KMS-11 (cell line): ENCODE measurements around the gene LRRIQ1.

Experiments
- H2AFZ ChIP-seq: fragments of 200-600 bp; sonication (generic); 2 replicates; pipeline ENCODE4 v1.6.1; 2016; ENCODE audit warnings: antibody characterized with exemption, mixed run types, low read depth
- H3K27ac ChIP-seq: fragments of 200-600 bp; sonication (generic); 2 replicates; pipeline ENCODE4 v1.6.1; 2016; ENCODE audit warnings: mild to moderate bottlenecking, mixed run types
- H3K27me3 ChIP-seq: fragments of 200-600 bp; sonication (generic); 2 replicates; pipeline ENCODE4 v1.6.1; 2017; ENCODE audit warnings: mild to moderate bottlenecking, low read depth, mixed run types, moderate library complexity; ENCODE audit not compliant: insufficient read depth
- H3K36me3 ChIP-seq: fragments of 200-600 bp; sonication (generic); 2 replicates; pipeline ENCODE4 v1.6.1; 2017; ENCODE audit warnings: mild to moderate bottlenecking, mixed run types; ENCODE audit not compliant: insufficient read depth
- H3K4me1 ChIP-seq: fragments of 200-600 bp; sonication (generic); 2 replicates; pipeline ENCODE4 v1.6.1; 2016; ENCODE audit warnings: mild to moderate bottlenecking, low read depth, mixed run types; ENCODE audit not compliant: poor library complexity, severe bottlenecking
- H3K4me2 ChIP-seq: fragments of 200-600 bp; sonication (generic); 2 replicates; pipeline ENCODE4 v1.7.0; 2016; ENCODE audit warnings: mild to moderate bottlenecking, mixed run types
- H3K4me3 ChIP-seq: fragments of 200-600 bp; sonication (generic); IDR thresholded peaks from 2 replicates; pipeline ENCODE4 v1.6.1; 2017; ENCODE audit warnings: low read depth, low read length, mixed read lengths; ENCODE audit not compliant: insufficient read depth
- H3K79me2 ChIP-seq: fragments of 200-600 bp; sonication (generic); 2 replicates; pipeline ENCODE4 v1.6.1; 2016; ENCODE audit warnings: low read depth, mixed run types; ENCODE audit not compliant: insufficient read depth
- H3K9ac ChIP-seq: fragments of 200-600 bp; sonication (generic); 2 replicates; pipeline ENCODE4 v1.6.1; 2016; ENCODE audit warnings: mild to moderate bottlenecking, mixed run types
- H4K20me1 ChIP-seq: fragments of 200-600 bp; sonication (generic); 2 replicates; pipeline ENCODE4 v1.6.1; 2016; ENCODE audit warnings: mild to moderate bottlenecking, mixed run types; ENCODE audit not compliant: insufficient read depth
- TF ChIP-seq, protein P1 (sequence below): fragments of 200-600 bp; sonication (generic); conservative IDR thresholded peaks from 2 replicates; pipeline ENCODE4 v1.6.1; 2017; ENCODE audit warnings: low read depth, mild to moderate bottlenecking, antibody characterized with exemption, low read length, moderate library complexity, mixed read lengths

Gene LRRIQ1

DNA sequence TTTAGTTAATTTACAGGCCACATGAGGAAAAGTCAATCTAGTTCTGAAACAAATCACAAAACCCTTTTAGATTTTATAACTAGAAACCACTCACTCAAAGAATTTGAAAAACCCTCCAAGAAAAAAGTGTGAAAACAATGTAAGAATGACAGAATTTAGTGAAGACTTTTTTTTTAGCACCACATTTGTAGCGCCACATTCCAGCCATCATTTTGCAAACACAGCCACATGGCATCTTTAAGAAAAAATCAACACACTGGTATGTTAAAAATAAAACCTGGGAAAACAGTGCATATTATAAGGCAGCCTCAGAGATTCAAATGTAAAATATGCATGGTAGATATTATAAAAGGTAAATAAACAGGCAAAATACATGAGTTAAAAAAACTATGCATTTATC, 221.5 kb downstream of the LRRIQ1 start:
- TF ChIP-seq, protein P1, sequence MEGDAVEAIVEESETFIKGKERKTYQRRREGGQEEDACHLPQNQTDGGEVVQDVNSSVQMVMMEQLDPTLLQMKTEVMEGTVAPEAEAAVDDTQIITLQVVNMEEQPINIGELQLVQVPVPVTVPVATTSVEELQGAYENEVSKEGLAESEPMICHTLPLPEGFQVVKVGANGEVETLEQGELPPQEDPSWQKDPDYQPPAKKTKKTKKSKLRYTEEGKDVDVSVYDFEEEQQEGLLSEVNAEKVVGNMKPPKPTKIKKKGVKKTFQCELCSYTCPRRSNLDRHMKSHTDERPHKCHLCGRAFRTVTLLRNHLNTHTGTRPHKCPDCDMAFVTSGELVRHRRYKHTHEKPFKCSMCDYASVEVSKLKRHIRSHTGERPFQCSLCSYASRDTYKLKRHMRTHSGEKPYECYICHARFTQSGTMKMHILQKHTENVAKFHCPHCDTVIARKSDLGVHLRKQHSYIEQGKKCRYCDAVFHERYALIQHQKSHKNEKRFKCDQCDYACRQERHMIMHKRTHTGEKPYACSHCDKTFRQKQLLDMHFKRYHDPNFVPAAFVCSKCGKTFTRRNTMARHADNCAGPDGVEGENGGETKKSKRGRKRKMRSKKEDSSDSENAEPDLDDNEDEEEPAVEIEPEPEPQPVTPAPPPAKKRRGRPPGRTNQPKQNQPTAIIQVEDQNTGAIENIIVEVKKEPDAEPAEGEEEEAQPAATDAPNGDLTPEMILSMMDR, result no peak
- H2AFZ ChIP-seq, result no peak overlapping the region
- H3K4me1 ChIP-seq, result no peaks in the 10 kb centered on the region
- H3K4me3 ChIP-seq, result no peak overlapping the region
- no peak overlapping the region for H3K27ac ChIP-seq
- no peaks in the 10 kb centered on the region for H3K36me3 ChIP-seq
- no peak overlapping the region for H3K9ac ChIP-seq
- H4K20me1 ChIP-seq, result no peaks in the 10 kb centered on the region
- H3K79me2 ChIP-seq, result no peaks in the 10 kb centered on the region
- no peaks in the 10 kb centered on the region for H3K27me3 ChIP-seq
- H3K4me2 ChIP-seq, result no peak overlapping the region

DNA sequence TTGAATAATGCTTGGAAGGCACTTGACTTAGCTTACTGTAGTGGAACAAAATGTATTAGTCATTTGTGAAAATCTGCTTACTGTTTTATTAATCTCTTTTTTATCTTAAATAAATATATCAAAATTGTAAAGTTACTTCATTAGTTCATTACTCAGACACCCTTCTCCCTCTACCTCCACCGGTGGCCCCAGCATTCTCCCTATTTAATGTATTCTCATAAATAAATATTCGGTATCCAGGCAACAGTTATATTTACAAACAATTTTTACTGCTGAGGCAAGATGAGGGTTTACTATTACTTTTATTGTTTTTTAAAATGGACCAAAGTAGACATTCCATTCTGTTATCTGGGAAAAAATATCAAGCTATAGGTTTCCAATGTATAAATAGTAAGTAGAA, 224.3 kb downstream of the LRRIQ1 start:
- Histone ChIP-seq H3K4me3 (no peak overlapping the region), H3K4me2 (no peak overlapping the region), H3K4me1 (no peaks in the 10 kb centered on the region), H3K27ac (no peak overlapping the region), H4K20me1 (no peaks in the 10 kb centered on the region), H3K79me2 (no peaks in the 10 kb centered on the region), H2AFZ (no peak overlapping the region), H3K9ac (no peak overlapping the region), H3K36me3 (no peaks in the 10 kb centered on the region), H3K27me3 (no peaks in the 10 kb centered on the region)
- TF ChIP-seq, protein P1, result no peak

DNA sequence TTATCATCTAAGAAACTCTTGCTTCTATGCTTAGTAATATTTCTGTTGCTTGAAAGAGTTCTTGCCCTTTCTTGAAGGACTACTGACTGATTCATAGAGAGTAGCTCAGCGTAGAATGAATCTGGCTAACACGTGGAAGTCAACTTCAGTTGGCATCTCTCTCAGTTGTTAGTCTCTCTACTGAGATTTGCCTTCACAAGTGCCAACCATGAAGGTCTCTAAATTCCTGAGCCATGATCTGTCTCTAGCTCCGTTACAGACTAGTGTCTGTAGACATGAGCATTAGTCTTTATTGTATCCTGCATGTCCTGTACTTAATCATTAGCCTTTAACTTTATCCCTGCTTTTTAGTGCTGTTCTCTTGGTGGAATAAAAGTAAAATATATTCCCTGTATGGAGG, 224.7 kb downstream of the LRRIQ1 start:
- no peak overlapping the region for H3K9ac ChIP-seq
- no peaks in the 10 kb centered on the region for H3K79me2 ChIP-seq
- H3K4me2 ChIP-seq, result no peak overlapping the region
- H2AFZ ChIP-seq, result no peak overlapping the region
- H4K20me1 ChIP-seq, result no peaks in the 10 kb centered on the region
- no peak overlapping the region for H3K27ac ChIP-seq
- no peaks in the 10 kb centered on the region for H3K27me3 ChIP-seq
- H3K4me3 ChIP-seq, result no peak overlapping the region
- no peaks in the 10 kb centered on the region for H3K36me3 ChIP-seq
- TF ChIP-seq, protein P1, result no peak
- H3K4me1 ChIP-seq, result no peaks in the 10 kb centered on the region

DNA sequence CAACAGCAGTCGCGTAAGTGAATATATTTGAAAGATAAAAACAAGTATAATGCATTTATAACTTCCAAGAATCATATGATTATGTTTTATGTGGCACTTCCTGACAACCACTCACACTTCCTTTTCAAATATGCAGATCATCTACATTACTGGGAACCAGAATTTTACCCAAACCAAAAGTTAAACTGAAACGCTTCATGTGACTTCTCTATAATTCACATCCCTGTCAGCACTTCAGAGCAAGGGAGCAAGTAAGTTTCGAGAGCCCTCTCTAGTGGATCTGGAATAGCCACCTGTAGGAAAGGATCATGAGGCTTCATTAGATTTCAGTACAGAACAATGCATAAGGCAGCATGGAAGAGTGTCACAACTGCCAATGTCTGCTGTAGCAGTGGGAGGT, 230.2 kb downstream of the LRRIQ1 start:
- H3K4me3 ChIP-seq, result no peak overlapping the region
- H3K9ac ChIP-seq, result no peak overlapping the region
- no peaks in the 10 kb centered on the region for H3K27me3 ChIP-seq
- TF ChIP-seq, protein P1, result no peak
- H3K4me1 ChIP-seq, result no peaks in the 10 kb centered on the region
- H3K4me2 ChIP-seq, result no peak overlapping the region
- H3K27ac ChIP-seq, result no peak overlapping the region
- no peaks in the 10 kb centered on the region for H4K20me1 ChIP-seq
- H2AFZ ChIP-seq, result no peak overlapping the region
- H3K79me2 ChIP-seq, result no peaks in the 10 kb centered on the region
- no peaks in the 10 kb centered on the region for H3K36me3 ChIP-seq
